NCI-H524 (cell line): ENCODE results near the gene ATL2.
"Not testable (repeated sequence)": the region's sequence is repeated elsewhere in the genome, so short reads cannot be mapped to it uniquely, and the experiment has no call there.

ENCODE experiments used
- DNase-seq, 2 experiments: peaks; one replicate each; lab custom pipeline; 2025; lab: John Stamatoyannopoulos, UW

ATL2 gene

GRCh38 chr2:38377050-38377828 lies at the start of gene ATL2:
Gene ATL2 (minus strand): TSS chr2:38377273. CDS start chr2:38377260, 13 bp downstream.
- peak; percentile 87 to 94 for DNase-seq

- no peak for DNase-seq
Observed at GRCh38 chr2:38423763-38424162, 46.7 kb upstream of the ATL2 start.

- no peak for DNase-seq
Observed at GRCh38 chr2:38421274-38422056, 44.4 kb upstream of the ATL2 start.

- DNase-seq: no peak
Observed at GRCh38 chr2:38419499-38419898, 42.4 kb upstream of the ATL2 start.

GRCh38 chr2:38418735-38419134 lies 41.7 kb upstream of the ATL2 start:
- DNase-seq: no peak

DNA sequence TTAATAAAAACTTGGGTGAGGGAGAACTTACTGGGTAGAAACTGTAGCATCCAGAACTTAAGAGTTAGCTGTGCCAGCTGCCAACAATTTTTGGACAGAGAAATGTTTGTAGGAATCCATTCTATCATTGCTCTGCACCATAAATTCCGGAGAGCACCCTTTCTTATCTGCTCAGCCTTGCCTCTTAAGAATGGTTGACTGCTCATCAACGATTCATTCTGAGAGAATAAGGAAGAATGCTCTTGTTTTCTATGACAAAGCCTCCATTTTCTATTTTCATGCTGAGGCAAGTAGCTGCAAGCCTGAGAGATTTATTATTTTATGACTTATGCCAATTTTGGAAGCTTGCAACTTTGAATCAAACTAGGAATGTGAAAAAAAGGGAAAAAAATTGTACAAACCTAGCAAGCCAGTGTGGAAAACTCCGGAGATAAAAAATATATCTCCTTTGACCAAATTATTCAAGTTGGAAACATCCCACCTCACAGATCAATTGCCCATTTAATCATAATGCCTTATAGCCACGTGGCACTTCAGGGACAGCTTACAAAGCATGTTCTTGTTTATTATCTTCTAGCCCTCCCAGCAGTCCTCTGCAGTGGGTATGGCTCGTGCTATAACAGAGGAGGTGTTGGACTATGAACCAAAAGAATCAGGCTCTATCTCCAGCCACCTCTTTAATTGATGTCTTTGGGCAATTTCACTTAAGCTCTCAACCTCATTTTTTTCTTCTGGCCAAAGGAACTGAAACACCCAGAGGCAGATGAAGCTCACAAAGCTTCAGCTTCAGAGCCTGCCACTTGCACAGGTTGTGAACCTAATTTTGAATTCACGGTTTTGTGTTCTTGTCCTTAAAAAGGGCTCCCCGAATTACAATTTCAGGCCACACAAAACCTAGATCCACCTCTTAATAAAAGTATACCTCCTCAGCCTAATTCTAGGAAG lies 40.9 kb upstream of the ATL2 start:
- DNase-seq: no peak

- DNase-seq: no peak
Observed at GRCh38 chr2:38416296-38417036, 39.4 kb upstream of the ATL2 start.

GRCh38 chr2:38415728-38416291 lies 38.7 kb upstream of the ATL2 start:
- no peak for DNase-seq

DNA sequence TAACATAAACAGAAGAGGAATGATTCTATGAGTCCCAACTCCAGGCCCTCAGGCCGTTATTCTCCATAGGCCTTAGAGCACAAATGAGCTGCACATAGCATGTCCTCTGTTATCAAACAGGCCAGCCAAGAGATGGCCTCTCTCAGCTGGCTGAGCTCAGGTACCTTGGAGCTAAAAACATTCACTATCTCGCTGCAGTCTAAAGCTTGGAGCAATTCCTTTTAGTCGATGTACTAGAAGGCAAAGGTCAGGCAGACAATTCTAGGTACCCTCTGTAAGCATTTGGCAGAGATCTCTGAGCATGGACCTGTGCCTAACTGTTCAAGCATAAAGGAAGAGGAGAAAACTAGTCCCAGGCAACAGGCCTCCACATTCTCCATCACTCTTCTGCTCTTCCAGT lies 38.0 kb upstream of the ATL2 start:
- no peak for DNase-seq

GRCh38 chr2:38412235-38412871 lies 35.3 kb upstream of the ATL2 start:
- not testable (repeated sequence) for DNase-seq

- no peak for DNase-seq
Observed at GRCh38 chr2:38409156-38410102, 32.4 kb upstream of the ATL2 start.

DNA sequence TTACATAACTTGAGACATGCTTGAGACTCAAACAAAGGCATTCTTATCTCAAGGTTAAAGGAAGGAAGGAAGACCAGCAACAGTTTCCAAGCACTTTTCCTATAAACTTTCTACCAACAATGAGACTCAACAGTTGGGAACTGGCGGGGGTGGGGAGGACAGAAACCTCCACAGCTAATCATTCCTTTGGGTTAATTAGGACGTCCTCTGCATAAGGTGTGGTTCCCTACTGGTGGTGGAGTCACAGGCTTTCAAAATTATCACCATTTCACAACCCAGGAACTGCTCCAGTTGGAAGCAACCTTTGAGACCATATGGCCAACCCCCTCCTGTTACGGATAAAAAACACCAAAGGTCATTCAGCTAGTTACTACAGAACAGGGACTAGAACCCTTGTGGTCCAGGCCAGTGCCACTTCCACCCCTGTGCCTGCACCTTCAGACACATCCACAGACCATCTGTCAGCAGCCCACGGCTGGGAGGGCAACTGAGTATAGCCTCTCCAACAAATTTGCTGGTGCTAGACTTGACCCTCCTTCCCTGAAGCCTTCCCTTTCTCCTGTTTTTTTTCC lies 30.1 kb upstream of the ATL2 start:
- no peak for DNase-seq

GRCh38 chr2:38406597-38407110 lies 29.6 kb upstream of the ATL2 start:
- no peak for DNase-seq

- no peak for DNase-seq
Observed at GRCh38 chr2:38405917-38406596, 29.0 kb upstream of the ATL2 start.

- DNase-seq: no peak
Observed at GRCh38 chr2:38400513-38400912, 23.4 kb upstream of the ATL2 start.

DNA sequence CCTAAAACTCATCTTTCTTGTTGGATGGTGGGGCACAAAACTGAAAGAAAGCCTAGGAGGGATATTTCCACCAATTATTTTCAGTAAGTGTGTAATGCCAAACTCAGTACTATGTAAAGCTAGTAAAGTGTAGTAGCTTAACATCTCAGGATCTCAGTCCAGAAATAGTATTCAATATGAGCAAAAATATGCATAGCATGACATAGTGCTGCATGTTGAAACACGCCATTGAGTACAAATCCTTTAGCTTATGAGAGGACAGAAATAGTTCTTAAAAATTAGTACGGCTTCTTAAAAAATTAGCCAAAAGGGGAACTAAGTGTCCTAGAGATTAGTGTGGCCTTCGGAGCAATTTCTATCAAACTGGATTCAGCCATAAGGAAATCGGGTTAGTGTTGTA lies 21.7 kb upstream of the ATL2 start:
- no peak for DNase-seq

GRCh38 chr2:38394903-38395341 lies 17.8 kb upstream of the ATL2 start:
- DNase-seq: no peak

DNA sequence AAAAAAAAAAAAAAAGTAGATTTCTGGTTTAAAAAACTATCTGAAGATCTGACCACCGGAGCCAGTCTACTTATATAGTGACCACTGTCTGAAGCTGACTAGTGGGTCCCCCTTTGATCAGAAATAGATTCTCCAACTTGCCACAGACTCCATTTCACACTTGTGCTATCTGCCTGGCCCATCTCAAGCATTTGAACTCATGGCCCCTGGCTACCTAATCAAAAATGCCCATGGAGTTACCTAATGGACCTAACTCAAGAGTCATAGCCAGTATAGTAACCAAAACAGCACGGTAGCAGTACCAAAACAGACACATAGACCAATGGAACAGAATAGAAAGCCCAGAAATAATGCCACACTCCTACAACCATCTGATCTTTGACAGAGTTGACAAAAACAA lies 17.0 kb upstream of the ATL2 start:
- DNase-seq: no peak
